ENCODE data around the gene ANO9. TPM values are rescaled to one million over a fixed set of nuclear protein-coding genes. Genes with fewer than 3 reads are reported as not detected.

The ANO9 gene
- total RNA-seq, 1 experiment from 2014 or later, result 16.6 TPM

- TF ChIP-seq EZH2 (IDR thresholded peaks at IDR 0.05; ENCODE audit: low read length, unreplicated experiment), result no peak
- TF ChIP-seq EZH2phosphoT487 (IDR thresholded peaks at IDR 0.05; ENCODE audit: borderline replicate concordance, low read length), result no peak
- TF ChIP-seq CTCF (conservative IDR thresholded peaks at IDR 0.05; ENCODE audit: low read depth, low read length), result no peak
- no peak overlapping the region for H2AFZ ChIP-seq (ENCODE audit: low read length)
- H3K9me2 ChIP-seq (replicated peaks; ENCODE audit: low read length), result no peaks in the 10 kb centered on the region
- CTCF ChIA-PET, result no interaction called here
- H3F3A ChIP-seq (ENCODE audit: low read length, unreplicated experiment), result no peaks in the 10 kb centered on the region
- no peaks in the 10 kb centered on the region for H3K36me3 ChIP-seq (ENCODE audit: low read depth, low read length)
- H3K4me3 ChIP-seq (ENCODE audit: low read length), result no peak overlapping the region
- no peaks in the 10 kb centered on the region for H3K9me3 ChIP-seq (ENCODE audit: low read length)
- intact Hi-C loops (cut with micrococcal nuclease), result no loop called here
- BruUV-seq (replicated peaks), result no TSS peak
- H3K79me2 ChIP-seq (ENCODE audit: low read length), result no peaks in the 10 kb centered on the region
- H3K27me3 ChIP-seq (ENCODE audit: low read length), result no peaks in the 10 kb centered on the region
- no peak overlapping the region for H3K9ac ChIP-seq (ENCODE audit: low read length)
- POLR2A ChIA-PET (ENCODE audit: unreplicated experiment), result no interaction called here
- H4K20me1 ChIP-seq (ENCODE audit: low read length), result no peaks in the 10 kb centered on the region
- H3K27ac ChIP-seq (ENCODE audit: low read length), result no peak overlapping the region
- DNase-seq (no peak), ATAC-seq (no peak)
- H3K4me1 ChIP-seq (ENCODE audit: insufficient read depth, low read length), result peaks cover 7% of the 10 kb centered on the region
- no peak overlapping the region for H3K4me2 ChIP-seq (ENCODE audit: low read length)
Observed at GRCh38 chr11:422249-422656, 19.6 kb downstream of the ANO9 start.

- no peak overlapping the region for H2AFZ ChIP-seq (ENCODE audit: low read length)
- H3K27me3 ChIP-seq (ENCODE audit: low read length), result no peaks in the 10 kb centered on the region
- no peaks in the 10 kb centered on the region for H4K20me1 ChIP-seq (ENCODE audit: low read length)
- no peak for TF ChIP-seq EZH2 (IDR thresholded peaks at IDR 0.05; ENCODE audit: low read length, unreplicated experiment)
- TF ChIP-seq EZH2phosphoT487 (IDR thresholded peaks at IDR 0.05; ENCODE audit: borderline replicate concordance, low read length), result no peak
- TF ChIP-seq CTCF (conservative IDR thresholded peaks at IDR 0.05; ENCODE audit: low read depth, low read length), result no peak
- intact Hi-C loops (cut with micrococcal nuclease), result no loop called here
- no peaks in the 10 kb centered on the region for H3K9me3 ChIP-seq (ENCODE audit: low read length)
- H3K4me1 ChIP-seq (ENCODE audit: insufficient read depth, low read length), result peaks cover 13% of the 10 kb centered on the region
- no peak overlapping the region for H3K4me3 ChIP-seq (ENCODE audit: low read length)
- H3F3A ChIP-seq (ENCODE audit: low read length, unreplicated experiment), result no peaks in the 10 kb centered on the region
- H3K9ac ChIP-seq (ENCODE audit: low read length), result no peak overlapping the region
- ChIA-PET CTCF (no interaction called here), POLR2A (ENCODE audit: unreplicated experiment) (interaction anchor here (0.6 kb wide), 1 partner anchor 28 kb away, joined by 3 read pairs; no protein-coding TSS in a partner anchor)
- H3K9me2 ChIP-seq (replicated peaks; ENCODE audit: low read length), result no peaks in the 10 kb centered on the region
- H3K27ac ChIP-seq (ENCODE audit: low read length), result no peak overlapping the region
- BruUV-seq (replicated peaks), result no TSS peak
- no peak overlapping the region for H3K4me2 ChIP-seq (ENCODE audit: low read length)
- H3K36me3 ChIP-seq (ENCODE audit: low read depth, low read length), result no peaks in the 10 kb centered on the region
- peaks cover 7% of the 10 kb centered on the region for H3K79me2 ChIP-seq (ENCODE audit: low read length)
- ATAC-seq (no peak), DNase-seq (no peak)
Observed at GRCh38 chr11:420911-421321, 20.9 kb downstream of the ANO9 start.

- DNase-seq (no peak), ATAC-seq (no peak)
- Histone ChIP-seq H3K9me2 (replicated peaks; ENCODE audit: low read length) (no peaks in the 10 kb centered on the region), H3K9me3 (ENCODE audit: low read length) (no peaks in the 10 kb centered on the region), H3F3A (ENCODE audit: low read length, unreplicated experiment) (no peaks in the 10 kb centered on the region), H3K4me2 (ENCODE audit: low read length) (no peak overlapping the region), H3K79me2 (ENCODE audit: low read length) (peaks cover 13% of the 10 kb centered on the region), H3K27ac (ENCODE audit: low read length) (no peak overlapping the region), H3K36me3 (ENCODE audit: low read depth, low read length) (no peaks in the 10 kb centered on the region), H3K9ac (ENCODE audit: low read length) (no peak overlapping the region), H4K20me1 (ENCODE audit: low read length) (no peaks in the 10 kb centered on the region), H3K4me3 (ENCODE audit: low read length) (no peak overlapping the region), H3K27me3 (ENCODE audit: low read length) (no peaks in the 10 kb centered on the region), H2AFZ (ENCODE audit: low read length) (no peak overlapping the region), H3K4me1 (ENCODE audit: insufficient read depth, low read length) (peaks cover 19% of the 10 kb centered on the region)
- intact Hi-C loops (cut with micrococcal nuclease), result no loop called here
- BruUV-seq (replicated peaks), result no TSS peak
- TF ChIP-seq CTCF (conservative IDR thresholded peaks at IDR 0.05; ENCODE audit: low read depth, low read length) (no peak), EZH2phosphoT487 (IDR thresholded peaks at IDR 0.05; ENCODE audit: borderline replicate concordance, low read length) (no peak), EZH2 (IDR thresholded peaks at IDR 0.05; ENCODE audit: low read length, unreplicated experiment) (no peak)
- ChIA-PET CTCF (no interaction called here), POLR2A (ENCODE audit: unreplicated experiment) (interaction anchor here (0.6 kb wide), 1 partner anchor 28 kb away, joined by 3 read pairs; no protein-coding TSS in a partner anchor)
Observed at GRCh38 chr11:420054-420910, 21.5 kb downstream of the ANO9 start.
